Eye (tissue), 1 donor: ENCODE data around the gene CCDC134.

Experiments
- DNase-seq: peaks from one replicate; pipeline ENCODE4 v3.0.0-alpha.2; 2015

CCDC134 gene

DNA sequence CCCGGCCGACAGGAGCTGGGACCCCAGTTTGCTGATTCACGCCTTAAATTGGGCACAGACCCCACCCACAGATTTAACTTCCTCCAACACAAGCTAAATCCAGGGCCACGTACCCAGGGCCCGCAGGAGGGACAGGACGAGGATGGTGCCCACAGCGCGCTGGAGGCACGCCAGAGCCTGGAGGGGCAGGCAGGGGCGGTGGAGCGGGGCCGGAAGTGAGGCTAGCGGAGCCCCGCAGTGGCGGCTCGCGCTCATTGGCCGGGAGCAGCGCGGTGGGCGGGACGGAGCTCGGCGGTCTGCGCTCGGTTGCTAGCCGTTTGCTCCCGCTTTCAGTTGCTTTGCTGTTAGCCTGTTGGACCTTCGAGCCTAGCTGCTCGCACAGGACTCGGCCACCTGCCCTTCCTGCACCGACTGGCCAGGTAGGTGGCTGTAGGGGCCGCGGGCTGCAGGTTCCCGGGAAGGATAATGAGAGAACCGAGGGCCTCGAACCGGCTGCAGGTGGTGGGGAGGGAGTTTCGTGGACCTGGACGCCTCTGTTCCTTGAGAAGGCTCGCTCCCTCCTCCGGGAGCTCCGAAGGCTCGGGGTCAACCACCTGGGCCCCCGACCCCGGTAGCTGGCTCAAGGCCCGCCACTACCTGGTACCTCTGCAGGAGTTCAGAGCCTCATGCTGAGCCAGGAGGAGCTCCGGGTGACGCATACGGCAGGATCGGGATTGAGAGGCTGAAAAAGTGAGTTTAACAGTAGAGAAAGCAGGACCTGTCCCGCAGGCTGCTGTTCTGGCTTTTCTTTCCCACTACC, at the start of gene CCDC134:
Gene CCDC134, plus strand, starts transcription at position 332 of the 799 bp plus-strand sequence. CDS start 8,212 bp downstream, outside the sequence.
- peak; percentile 95 for DNase-seq

GRCh38 chr22:41752011-41752970, 48.2 kb upstream of the CCDC134 start:
- DNase-seq: no peak

DNA sequence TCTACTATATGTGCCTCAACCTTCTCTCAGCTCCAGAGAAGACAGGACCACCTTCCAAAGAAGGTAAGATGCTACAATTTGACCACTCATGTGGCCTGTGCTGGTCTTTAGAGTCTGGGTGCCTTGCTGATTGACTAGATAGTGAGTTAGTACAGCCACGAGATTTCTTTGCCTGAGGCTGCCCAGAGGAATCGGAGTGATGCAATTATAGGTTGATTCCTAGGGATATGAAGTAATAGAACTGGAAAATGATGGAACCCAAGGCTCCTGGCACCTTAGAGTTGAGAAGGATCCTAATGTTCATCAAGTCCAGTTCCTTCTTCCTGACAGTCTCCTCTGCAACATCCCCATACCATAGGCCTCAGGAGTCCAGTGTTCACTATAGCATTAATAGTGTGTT, 46.5 kb upstream of the CCDC134 start:
- no peak for DNase-seq

GRCh38 chr22:41757502-41757901, 43.0 kb upstream of the CCDC134 start:
- no peak for DNase-seq

DNA sequence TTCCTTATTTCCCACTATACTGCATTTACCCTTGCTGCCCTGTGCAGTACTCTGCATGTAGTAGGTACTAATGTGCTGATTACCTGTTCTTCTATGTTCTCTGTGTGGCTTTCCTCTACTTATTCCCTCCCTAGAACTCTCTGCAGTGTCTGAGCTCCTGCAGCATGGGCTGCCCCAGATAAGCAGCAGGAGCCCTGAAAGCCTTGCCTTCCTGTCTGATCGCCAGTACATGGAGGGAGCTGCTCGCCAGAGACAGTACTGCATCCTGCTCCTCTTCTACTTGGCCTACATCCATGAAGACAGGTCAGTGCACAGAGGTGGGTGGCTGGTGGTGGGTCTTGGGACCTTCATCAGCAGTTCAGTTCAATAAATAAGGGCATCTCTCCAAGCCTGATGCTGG, 42.2 kb upstream of the CCDC134 start:
- DNase-seq: no peak

DNA sequence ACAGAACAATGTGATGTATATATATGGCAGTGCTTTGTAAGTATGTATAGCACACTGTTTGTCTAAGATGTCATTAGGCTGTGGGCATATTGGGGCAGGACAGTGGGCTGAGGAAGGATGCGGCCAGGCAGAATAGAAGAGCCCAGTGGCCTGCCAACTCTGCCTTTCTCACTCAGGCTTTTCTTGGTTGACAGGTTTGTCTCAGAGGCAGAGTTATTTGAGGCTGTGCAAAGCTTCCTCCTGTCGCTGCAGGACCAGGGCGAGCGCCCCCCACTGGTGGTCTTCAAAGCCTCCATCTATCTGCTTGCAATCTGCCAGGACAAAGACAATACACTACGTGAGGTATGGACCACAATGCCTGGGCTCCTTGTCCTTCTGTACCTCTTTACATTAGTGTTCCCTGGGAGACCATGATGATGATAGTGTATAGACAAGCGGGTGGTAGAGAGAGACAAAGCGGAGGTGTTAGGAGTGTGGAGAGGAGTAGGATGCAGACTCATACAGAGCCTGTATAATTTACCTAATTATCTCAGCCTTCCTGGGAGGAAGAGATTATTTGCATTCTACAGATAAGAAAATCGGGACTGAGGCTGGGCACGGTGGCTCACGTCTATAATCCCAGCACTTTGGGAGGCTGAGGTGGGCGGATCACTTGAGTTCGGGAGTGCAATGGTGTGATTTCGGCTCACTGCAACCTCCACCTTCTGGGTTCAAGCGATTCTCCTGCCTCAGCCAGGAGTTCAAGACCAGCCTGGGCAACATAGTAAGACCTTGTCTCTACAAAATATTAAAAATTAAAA, 37.3 kb upstream of the CCDC134 start:
- DNase-seq: peak; percentile 55

- no peak for DNase-seq
Observed at GRCh38 chr22:41766476-41766875, 34.0 kb upstream of the CCDC134 start.

- DNase-seq: no peak
Observed at GRCh38 chr22:41768430-41768829, 32.0 kb upstream of the CCDC134 start.

DNA sequence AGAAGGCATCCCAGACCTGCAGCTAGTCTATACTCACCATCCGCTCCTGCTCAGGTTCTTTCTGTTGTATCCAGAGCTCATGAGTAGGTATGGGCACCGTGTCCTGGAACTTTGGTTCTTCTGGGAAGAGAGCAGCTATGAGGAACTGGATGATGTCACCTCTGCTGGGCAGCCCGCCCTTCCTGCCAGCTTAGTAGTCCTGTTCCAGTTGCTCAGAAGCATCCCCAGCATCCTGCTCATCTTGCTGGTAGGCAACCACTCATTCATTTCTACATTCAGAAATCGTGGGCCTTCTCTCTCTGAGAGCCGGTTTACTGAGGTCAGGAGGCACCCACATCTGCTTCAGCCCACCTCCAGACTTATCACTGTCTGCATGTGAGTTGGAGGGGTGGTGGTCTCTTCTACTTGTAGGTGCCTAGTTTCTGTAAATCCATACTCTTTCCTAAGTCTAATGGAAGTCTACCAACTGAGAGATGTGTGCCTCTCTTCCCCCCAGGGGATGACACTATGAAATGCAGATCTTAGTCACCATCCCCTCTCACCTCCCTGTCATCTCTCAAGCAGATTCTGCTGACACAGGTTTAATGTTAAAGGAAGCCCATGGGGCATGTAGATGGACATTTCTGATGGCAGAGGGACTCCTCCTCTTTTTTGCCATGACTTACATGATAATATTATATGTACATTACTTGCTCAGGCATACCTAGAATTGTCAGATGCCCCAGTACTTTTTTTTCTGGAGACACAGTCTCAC, 29.6 kb upstream of the CCDC134 start:
- DNase-seq: no peak

GRCh38 chr22:41772198-41772597, 28.3 kb upstream of the CCDC134 start:
- DNase-seq: no peak

DNA sequence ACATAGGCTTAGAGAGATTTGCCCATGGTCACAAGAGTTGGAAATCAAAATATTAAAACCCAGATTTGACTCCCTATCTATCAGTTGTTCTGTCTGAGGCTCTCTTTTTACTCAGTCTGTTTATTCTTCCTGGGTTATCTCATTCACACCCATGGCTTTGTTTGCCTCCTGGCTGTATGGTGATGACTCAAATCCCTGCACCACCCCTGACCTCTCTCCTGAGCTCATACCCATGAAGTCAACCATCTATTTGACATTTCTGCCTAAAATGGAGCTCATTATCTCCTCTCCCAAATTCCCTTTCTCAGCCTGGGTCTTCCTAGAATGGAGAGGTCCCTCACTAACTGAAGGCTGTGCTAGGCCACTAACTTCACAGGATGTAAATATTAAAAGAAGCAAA, 27.8 kb upstream of the CCDC134 start:
- DNase-seq: no peak

DNA sequence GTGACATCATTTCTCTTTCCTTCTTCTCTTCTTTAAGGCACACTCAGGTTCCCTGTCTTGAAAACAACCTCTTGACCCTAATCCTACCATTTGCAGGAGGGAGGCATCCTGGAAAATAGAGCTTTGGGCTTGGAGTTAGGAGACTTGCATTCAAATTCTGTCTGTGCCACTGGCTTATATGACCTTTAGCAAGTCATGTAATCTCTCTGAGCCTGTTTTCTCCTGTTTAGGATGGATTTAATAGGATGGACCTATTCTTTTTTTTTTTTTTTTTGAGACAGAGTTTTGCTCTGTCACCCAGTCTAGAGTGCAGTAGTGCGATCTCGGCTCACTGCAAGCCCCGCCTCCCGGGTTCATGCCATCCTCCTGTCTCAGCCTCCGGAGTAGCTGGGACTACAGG, 25.1 kb upstream of the CCDC134 start:
- no peak for DNase-seq

- peak; percentile 19 for DNase-seq
Observed at GRCh38 chr22:41775976-41776375, 24.5 kb upstream of the CCDC134 start.

DNA sequence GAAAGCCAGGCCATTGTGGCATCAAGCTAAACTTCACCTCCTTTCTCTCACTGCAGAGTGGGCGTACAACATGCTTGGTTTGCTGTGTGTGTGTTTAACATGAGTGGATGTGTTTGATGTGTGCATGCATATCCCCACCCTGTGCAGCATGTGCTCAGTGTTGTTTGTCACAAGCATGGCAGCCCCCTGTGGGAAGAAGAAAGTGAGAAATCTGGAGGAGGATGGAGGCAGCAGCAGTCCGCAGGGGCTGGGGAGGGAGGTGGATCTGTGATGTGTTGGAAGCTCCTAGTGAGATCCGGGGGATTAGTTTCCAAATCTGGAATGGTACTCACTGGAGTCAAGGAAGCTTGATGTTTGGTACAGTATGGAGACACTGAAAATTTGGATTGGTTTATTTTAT, 24.1 kb upstream of the CCDC134 start:
- DNase-seq: peak; percentile 10

DNA sequence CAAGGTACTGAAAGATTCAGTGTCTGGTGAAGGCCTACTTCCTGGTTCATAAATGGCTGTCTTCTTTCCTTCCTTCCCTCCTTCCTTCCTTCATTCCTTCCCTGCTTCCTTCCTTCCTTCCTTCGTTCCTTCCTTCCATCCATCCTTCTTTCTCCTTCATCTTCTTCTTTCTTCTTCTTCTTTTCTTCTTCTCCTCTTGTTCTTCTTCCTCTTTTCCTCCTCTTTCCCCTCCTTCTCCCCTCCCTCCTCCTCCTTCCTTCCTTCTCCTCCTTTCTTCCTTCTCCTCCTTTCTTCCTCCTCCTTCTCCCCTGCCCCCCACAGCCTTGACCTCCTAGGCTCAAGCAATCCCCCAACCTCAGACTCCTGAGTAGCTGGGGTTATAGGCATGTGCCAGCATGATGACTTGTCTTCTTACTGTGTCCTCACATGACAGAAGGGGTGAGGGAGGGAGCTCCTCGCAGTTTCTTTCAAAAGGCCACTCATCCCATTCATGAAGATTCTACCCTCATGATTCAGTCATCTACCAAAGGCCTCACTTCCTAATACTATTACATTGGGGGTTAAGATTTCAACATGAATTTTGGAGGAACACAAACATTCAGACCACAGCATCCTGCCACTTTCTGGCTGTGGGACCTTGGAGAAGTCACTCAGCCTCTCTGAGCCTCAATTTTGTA, 22.6 kb upstream of the CCDC134 start:
- no peak for DNase-seq

DNA sequence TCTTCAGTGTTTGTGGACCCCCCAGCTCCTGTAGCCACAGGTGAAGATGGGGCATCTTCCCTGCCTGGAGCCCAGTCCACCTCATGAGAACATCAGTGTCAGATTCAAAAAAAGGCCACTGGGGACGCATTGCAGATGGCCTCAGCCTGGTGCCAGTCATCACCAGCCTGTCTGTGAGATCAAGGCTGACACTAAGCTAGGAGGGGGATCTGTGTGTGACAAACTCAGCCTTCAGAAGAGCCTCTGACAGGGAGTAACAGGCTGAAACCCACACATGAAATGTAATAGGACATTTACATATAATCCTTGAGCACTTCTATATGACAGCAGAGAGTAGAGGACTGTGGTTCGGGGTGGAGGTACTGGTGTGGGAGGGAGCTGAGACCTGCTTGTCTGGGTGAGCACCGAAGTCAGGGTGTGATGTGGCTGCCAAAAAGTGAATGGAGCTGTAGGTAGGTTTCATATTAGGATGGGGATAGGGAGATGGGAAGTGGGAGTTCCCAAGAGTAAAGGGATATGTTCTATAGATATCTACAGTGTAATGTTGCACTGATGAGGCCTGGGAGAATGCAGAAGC, 20.5 kb upstream of the CCDC134 start:
- DNase-seq: no peak

- DNase-seq: peak; percentile 59
Observed at GRCh38 chr22:41780746-41781505, 19.6 kb upstream of the CCDC134 start.

DNA sequence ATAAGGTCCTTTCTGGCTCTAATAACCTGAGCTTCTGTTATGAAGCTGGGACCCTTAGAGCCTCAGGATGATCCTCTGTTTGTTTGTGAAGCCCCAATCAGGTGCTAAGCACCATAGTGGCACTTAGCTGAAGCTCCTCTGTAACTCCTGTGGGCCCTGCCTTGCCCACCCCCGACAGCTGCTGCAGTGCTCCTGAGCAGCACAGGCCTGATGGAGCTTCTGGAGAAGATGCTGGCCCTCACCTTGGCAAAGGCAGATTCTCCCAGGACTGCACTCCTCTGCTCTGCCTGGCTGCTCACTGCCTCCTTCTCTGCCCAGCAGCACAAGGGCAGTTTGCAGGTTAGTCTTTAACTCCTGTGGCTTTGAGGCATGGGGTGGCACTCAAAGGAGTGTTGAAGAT, 19.0 kb upstream of the CCDC134 start:
- DNase-seq: no peak

GRCh38 chr22:41782316-41782715, 18.2 kb upstream of the CCDC134 start:
- no peak for DNase-seq

DNA sequence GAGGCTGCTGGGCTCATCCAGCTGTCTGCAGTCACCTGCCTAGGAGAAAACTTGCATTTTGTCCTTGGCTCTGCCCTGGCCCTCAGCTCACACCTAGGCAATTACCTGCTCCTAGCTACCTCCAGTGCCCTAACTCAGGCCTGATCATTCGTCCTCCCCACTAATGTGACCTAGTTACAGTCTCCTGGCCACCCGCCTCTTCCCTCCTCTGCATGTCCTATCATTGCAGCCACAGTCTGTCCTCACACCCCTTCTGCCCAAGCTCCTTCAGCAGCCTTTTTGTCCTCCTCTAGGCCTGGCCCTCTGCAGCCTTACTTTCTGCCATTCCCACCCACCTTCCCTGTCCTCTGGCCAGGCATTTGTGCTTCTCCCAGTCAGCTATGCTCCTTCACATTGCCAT, 17.7 kb upstream of the CCDC134 start:
- no peak for DNase-seq
